ENCODE results near the gene TTC27.
"Not testable (repeated sequence)": the region's sequence is repeated elsewhere in the genome, so short reads cannot be mapped to it uniquely, and the experiment has no call there.

The TTC27 gene

GRCh38 chr2:32807662-32808061, 179.8 kb downstream of the TTC27 start:
- DNase-seq (ENCODE audit: low read depth), result no peak

GRCh38 chr2:32810909-32811495, 183.2 kb downstream of the TTC27 start:
- DNase-seq (ENCODE audit: low read depth), result no peak

- no peak for DNase-seq (ENCODE audit: low read depth)
Measured at GRCh38 chr2:32811696-32812095, 183.8 kb downstream of the TTC27 start.

GRCh38 chr2:32812316-32812715, 184.5 kb downstream of the TTC27 start:
- DNase-seq (ENCODE audit: low read depth), result no peak

DNA sequence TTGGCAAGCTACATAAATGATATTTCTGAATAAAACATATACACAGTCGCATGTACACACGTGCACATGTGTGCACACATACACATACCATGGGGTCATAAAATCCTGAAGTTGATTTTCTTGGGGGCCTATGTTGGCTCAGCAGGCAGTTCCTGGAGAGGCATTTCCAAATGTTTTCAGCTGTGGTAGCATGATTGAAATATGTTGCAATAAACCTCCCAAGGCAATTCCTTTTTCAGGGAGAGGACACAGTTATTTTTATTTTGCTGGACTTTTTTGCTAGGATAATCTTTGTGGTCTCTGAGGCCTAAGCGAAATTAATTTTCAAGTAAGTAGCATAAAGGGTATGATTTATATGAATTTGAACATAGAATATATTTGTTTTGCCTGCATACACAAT, 192.2 kb downstream of the TTC27 start:
- DNase-seq (ENCODE audit: low read depth), result no peak

GRCh38 chr2:32820701-32821100, 192.9 kb downstream of the TTC27 start:
- no peak for DNase-seq (ENCODE audit: low read depth)

DNA sequence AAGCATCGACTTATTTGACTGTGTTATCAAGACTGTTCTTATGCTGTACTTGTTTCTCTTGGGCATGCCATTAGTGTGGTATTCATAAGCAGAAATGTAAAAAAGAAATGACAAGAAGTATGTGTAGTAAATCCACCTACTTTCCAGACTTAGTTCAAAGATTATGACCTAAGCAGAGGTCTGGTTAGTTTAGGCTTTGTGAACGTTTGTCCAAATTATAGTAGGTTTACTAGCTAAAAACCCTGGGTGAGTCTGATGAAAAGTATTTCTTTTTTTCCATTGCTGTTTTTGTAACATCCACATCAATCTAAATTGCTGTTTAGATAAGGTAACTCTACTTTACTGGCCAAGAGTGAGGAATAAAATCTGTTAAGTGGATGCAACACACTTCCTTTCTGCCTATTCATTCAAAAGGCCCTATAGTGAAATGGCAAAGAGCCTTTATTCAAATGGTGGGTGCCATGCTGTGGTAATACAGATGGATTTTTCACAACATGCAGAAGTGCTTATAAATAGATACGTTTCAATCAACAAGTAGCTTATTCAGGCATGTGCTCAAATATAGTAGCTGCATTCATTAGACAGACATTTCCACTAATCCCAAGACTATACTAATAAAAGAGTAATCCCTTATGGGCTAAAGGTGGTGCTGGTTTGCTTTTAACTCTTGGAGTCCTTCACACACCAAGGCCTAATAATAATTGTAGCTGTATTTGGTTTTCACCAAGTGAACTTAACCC, 196.4 kb downstream of the TTC27 start:
- no peak for DNase-seq (ENCODE audit: low read depth)

DNA sequence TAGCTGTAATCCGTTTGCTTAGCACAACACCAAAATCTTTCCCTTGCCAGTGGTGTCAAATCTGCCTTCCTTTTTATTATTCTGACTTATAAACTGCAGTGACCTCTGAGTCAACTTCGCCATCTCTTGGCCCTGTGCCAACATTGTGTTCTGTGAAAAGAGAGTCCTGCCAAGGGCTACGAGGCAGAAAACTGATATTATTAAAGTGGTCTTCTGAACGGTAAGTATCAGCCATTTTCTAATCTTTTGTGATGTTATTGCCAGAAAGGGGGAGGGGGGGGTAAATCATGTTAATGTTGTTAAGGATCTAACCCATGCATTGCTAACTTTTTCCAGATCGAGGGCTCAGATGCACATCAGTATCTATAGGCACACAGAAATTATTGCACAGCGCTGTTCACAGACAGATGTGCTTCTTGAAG, 197.5 kb downstream of the TTC27 start:
- no peak for DNase-seq (ENCODE audit: low read depth)

DNA sequence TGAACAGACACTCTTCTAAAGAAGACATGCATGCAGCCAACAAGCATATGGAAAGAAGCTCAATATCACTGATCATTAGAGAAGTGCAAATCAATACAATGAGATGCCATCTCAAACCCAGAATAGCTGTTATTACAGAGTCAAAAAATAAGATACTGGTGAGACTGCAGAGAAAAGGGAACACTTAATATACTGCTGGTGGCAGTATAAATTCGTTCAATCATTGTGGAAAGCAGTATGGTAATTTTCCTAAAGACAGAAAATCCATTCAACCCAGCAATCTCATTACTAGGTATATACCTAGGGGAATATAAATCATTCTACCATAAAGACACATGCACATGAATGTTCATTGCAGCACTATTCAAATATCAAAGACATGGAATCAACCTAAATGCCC, 202.3 kb downstream of the TTC27 start:
- DNase-seq (ENCODE audit: low read depth), result no peak

DNA sequence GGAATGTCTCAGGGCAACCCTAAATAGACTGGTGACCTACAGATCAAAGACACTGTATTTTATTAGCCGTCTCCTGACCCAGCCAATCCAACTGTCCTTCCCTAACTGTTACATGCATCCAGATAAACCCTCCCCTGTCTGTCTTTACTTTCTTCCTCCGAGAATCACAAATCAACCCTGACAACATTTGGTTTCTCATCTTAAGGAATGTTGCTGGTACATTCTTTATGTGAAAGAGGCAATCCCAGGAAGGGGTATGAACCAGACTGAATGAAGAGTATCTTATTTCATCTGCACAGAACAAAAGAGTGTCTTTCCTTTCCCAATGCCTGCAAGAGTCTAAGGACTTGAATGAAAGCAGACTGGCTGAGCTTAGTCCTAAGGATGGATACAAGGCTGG, 205.0 kb downstream of the TTC27 start:
- DNase-seq (ENCODE audit: low read depth), result peak; percentile 51

- no peak for DNase-seq (ENCODE audit: low read depth)
Measured at GRCh38 chr2:32833709-32834108, 205.9 kb downstream of the TTC27 start.

GRCh38 chr2:32835148-32835547, 207.3 kb downstream of the TTC27 start:
- no peak for DNase-seq (ENCODE audit: low read depth)

GRCh38 chr2:32836933-32837332, 209.1 kb downstream of the TTC27 start:
- no peak for DNase-seq (ENCODE audit: low read depth)

GRCh38 chr2:32838418-32838817, 210.6 kb downstream of the TTC27 start:
- DNase-seq (ENCODE audit: low read depth), result no peak

DNA sequence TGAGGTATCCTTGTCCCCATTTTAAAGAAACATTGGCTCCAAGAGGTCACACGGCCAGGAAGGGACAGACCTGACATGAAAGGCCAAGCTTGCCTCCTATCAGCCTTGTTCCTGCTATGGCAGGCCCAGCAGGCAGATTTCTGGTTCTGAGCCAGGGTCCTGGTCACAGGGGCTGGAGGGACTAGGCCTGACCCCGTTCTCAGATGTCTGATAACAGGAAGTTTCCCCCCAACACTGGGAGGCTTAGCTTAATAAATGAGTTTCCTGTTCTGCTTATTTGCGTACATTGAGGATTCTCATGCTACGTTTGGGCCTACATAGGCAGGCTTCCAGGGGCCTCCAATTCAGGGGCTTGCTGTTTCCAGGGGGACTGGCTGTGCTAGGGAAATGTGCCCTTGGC, 211.1 kb downstream of the TTC27 start:
- no peak for DNase-seq (ENCODE audit: low read depth)

- DNase-seq (ENCODE audit: low read depth), result no peak
Measured at GRCh38 chr2:32841931-32842898, 214.4 kb downstream of the TTC27 start.

DNA sequence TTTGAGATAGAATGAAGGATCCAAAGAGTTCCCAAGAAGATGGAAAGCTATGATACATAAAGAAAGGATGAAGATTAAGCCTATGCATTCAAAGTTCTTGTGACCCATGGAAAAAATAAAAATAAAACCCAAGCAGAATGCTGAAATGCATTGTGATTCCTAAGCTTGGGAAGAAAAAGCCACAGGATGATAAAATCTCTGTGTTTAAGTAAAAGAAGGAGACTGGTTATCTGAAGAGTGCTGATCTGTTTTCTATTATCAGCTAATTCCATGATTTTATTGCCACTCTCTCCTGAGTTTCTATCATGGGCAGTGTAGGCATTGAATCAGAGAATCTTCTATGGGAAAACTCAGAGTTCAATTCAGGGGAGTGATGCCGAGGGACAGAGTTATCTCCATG, 215.8 kb downstream of the TTC27 start:
- DNase-seq (ENCODE audit: low read depth), result no peak

- DNase-seq (ENCODE audit: low read depth), result no peak
Measured at GRCh38 chr2:32844253-32844652, 216.4 kb downstream of the TTC27 start.

DNA sequence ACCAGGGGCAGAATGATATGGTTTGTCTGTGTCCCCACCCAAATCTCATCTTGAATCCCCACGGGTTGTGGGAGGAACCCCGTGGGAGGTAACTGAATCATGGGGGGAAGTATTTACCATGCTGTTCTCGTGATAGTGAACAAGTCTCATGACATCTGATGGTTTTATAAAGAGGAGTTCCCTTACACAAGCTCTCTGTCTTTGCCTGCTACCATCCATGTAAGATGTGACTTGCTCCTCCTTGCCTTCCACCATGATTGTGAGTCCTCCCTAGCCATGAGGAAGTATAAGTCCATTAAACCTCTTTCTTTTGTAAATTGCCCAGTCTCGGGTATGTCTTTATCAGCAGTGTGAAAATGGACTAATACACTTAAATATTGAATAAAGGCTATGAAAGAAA, 218.4 kb downstream of the TTC27 start:
- not testable (repeated sequence) for DNase-seq (ENCODE audit: low read depth)

DNA sequence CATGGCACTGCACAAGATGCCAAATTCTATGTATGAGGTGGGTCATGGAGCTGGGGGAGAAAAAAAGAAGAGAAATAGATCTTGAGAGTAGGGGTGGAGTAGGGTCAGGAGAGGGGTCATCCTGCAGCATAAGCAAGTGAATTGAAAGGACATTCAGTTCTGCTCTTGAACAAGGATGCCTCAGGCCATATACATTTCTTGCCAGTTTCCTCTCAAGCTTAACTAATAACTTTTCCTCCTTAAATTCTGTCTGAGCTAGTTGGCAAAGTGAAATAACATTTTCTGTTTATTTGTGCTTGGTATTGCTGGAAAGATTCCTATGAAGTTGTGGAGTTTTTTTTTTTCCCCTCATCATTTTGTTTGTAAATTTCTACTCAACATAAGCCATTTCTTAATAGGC, 219.9 kb downstream of the TTC27 start:
- DNase-seq (ENCODE audit: low read depth), result no peak

DNA sequence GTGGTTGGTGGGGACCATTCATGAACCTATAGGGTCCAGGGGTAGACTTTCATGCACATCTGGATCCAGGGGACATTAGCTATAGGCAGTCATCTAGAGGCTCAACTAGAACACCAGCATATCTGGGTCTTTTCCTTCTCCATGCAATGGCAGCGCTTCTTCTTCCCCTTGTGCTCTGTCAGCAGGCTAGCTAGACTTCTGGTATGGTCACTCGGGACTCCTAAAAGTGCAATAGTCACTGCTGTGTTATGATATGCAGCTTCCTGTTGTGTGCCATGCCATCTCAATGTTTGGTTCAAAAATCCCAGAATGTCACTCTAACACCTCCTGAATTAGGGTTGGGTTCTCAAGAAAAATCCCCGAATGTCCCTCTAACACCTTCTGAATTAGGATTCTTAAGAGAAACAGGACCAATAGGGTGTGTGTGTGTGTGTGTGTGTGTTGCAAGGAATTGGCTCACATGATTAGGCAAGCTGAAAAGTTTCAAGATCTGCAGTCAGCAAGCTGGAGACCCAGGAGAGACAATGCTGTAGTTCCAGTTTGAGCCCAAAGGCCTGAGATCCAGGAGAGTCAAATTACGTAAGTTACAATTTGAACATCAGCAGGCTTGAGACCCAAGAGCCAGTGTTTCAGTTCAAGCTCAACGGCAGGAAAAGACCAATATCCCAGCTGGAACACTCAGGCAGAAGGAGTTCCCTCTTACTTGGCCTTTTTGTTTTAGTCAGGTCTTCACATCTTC, 221.8 kb downstream of the TTC27 start:
- DNase-seq (ENCODE audit: low read depth), result no peak

GRCh38 chr2:32851777-32852439, 224.1 kb downstream of the TTC27 start:
- DNase-seq (ENCODE audit: low read depth), result no peak

Measured in non-pigmented ciliary epithelial cell (primary cell).